Upper lobe of left lung (tissue), 6 donors: ENCODE measurements around the gene CCNA1. TPM values are rescaled to one million over a fixed set of nuclear protein-coding genes. Genes with fewer than 3 reads are reported as not detected.

ENCODE experiments used
- ATAC-seq, 2 donors: fragments of 200-7000 bp; cut with Tn5 transposase; one replicate each; pipeline ENCODE4 v1.9.1; 2022; ENCODE audit warnings: mild to moderate bottlenecking in 2 of 2, moderate library complexity in 2 of 2; ENCODE audit not compliant: low FRiP score in 2 of 2
- DNase-seq, 2 donors: peaks; one replicate each; pipeline ENCODE4 v3.0.0-alpha.2; 2019 to 2020
- H3K27ac ChIP-seq, 4 donors: fragments of 200-600 bp; sonication (generic); one replicate each; pipeline ENCODE4 v1.5.1; 2016 to 2019
- H3K27me3 ChIP-seq, 4 donors: fragments of 200-600 bp; sonication (generic); one replicate each; pipeline ENCODE4 v1.5.1; 2017 to 2019
- H3K36me3 ChIP-seq, 4 donors: fragments of 200-600 bp; sonication (generic); one replicate each; pipeline ENCODE4 v1.5.1; 2016 to 2019
- H3K4me1 ChIP-seq, 4 donors: fragments of 200-600 bp; sonication (generic); one replicate each; pipeline ENCODE4 v1.5.1; 2018 to 2019
- H3K4me3 ChIP-seq, 4 donors: fragments of 200-600 bp; sonication (generic); one replicate each; pipeline ENCODE4 v1.5.1; 2017 to 2019; ENCODE audit warnings: mild to moderate bottlenecking in 2 of 4, moderate library complexity in 1 of 4
- H3K9me3 ChIP-seq, 4 donors: fragments of 200-600 bp; sonication (generic); one replicate each; pipeline ENCODE4 v1.5.1; 2018 to 2019
- EP300 ChIP-seq, 4 donors: sonication (generic); formaldehyde crosslinking; IDR thresholded peaks; one replicate each; pipeline ENCODE4 v1.5.1; 2017; ENCODE audit warnings: antibody characterized with exemption in 4 of 4, control low read depth in 2 of 4
- POLR2A ChIP-seq, 4 donors: fragments of 450-650 bp; IDR thresholded peaks; one replicate each; pipeline ENCODE4 v1.5.1; 2016 to 2017; ENCODE audit warnings: antibody characterized with exemption in 4 of 4, mild to moderate bottlenecking in 2 of 4
- POLR2AphosphoS5 ChIP-seq, 2 donors: sonication (generic); formaldehyde crosslinking; IDR thresholded peaks; one replicate each; pipeline ENCODE4 v1.5.1; 2017; ENCODE audit warnings: antibody characterized with exemption in 2 of 2
- WGBS, 2 donors: methylation state at CpG; one replicate each; pipeline ENCODE4 v1.1.5; 2017 to 2018; 5-methylcytosine and 5-hydroxymethylcytosine counted together
- total RNA-seq, 6 donors: library from RNA; depleted of rRNA in 4 of 6; stranded (reverse); fragments of >200 nt in 4 of 6; gene quantifications; one replicate each; pipeline versions ENCODE4 v1.1.0 to v1.2.1, GENCODE V29; 2016 to 2021
- TF ChIP-seq, protein P1 (sequence below), 6 experiments: fragments of 450-650 bp in 4 of 6; fragments of 200-600 bp in 2 of 6; sonication (generic) in 2 of 6; IDR thresholded peaks; one replicate each; pipeline ENCODE4 v1.5.1; 2016 to 2019; ENCODE audit warnings: antibody characterized with exemption in 6 of 6
- donor health status: DM: no; HTN: no; CAD: no; lungs with moderate emphysema.
- donor health status: DM: no; HTN: yes; CAD: no; lungs with severe emphysema.

Gene CCNA1
- total RNA-seq, 6 donors from 2014 or later, result 0.31 to 2.4 (median 1.7) TPM; not detected in 2

DNA sequence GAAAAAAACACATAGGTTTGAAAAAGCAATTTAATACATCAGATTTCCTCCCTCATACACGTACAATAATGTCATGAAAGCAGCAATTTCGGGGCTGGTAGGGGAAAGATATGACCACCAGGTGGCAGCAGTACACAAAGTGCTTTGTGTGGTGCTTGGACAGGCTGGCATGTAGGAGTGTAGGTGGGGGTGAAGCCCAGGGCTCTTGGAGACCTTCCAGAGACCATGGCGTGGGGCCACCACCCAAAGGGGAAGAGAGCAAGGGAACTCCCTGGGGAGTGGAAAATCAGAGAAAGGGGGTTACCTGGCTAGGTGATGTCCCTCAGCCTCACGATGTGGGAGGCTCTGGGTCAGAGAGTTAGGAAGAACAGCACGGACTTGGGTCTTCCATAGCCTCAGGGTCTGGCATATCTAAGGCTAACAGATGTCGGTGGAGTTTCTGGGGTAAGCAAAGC lies 11.8 kb upstream of the CCNA1 start:
- H3K4me1 ChIP-seq, result peaks cover 0 to 6% (median 0%) of the 10 kb centered on the region in 4 donors
- TF ChIP-seq POLR2A (IDR thresholded peaks at IDR 0.05), result no peak
- TF ChIP-seq, protein P1, sequence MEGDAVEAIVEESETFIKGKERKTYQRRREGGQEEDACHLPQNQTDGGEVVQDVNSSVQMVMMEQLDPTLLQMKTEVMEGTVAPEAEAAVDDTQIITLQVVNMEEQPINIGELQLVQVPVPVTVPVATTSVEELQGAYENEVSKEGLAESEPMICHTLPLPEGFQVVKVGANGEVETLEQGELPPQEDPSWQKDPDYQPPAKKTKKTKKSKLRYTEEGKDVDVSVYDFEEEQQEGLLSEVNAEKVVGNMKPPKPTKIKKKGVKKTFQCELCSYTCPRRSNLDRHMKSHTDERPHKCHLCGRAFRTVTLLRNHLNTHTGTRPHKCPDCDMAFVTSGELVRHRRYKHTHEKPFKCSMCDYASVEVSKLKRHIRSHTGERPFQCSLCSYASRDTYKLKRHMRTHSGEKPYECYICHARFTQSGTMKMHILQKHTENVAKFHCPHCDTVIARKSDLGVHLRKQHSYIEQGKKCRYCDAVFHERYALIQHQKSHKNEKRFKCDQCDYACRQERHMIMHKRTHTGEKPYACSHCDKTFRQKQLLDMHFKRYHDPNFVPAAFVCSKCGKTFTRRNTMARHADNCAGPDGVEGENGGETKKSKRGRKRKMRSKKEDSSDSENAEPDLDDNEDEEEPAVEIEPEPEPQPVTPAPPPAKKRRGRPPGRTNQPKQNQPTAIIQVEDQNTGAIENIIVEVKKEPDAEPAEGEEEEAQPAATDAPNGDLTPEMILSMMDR (IDR thresholded peaks at IDR 0.05), result peak; percentile 40 to 75 (median 66)
- no peak overlapping the region for H3K4me3 ChIP-seq
- DNase-seq (peak in 1 of 2 donors; percentile 63), ATAC-seq (peak; percentile 84 to 92)
- H3K27ac ChIP-seq, result no peak overlapping the region
- 34 to 35% methylated on average over 6 of the region's 6 CpGs for WGBS, 2 donors
- peaks cover 0 to 3% (median under 1%) of the 10 kb centered on the region in 4 donors for H3K9me3 ChIP-seq
- H3K27me3 ChIP-seq, result no peaks in the 10 kb centered on the region
- H3K36me3 ChIP-seq, result no peaks in the 10 kb centered on the region

DNA sequence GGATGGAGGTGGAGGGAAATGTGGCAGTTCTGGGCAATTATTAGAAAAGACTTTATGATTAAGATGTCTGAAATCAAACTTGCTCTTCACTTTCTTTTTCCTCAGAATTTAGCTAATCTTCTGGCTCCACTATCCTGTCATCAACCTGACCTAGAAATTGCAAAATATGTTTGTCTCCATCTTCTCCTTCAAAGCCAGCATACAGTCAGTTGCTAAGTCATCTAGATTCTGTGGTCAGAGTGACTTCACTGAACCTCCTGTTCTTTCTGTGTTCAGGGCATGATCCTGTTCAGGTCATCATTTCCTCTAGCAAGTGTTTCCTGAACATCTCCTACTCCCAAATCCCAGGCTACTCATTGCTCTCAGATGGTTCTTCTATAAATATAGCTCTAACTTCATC lies 10.8 kb upstream of the CCNA1 start:
- Histone ChIP-seq H3K27me3 (no peaks in the 10 kb centered on the region), H3K9me3 (peaks cover 0 to 3% (median 2%) of the 10 kb centered on the region in 4 donors), H3K4me3 (no peak overlapping the region), H3K27ac (no peak overlapping the region), H3K36me3 (no peaks in the 10 kb centered on the region), H3K4me1 (peaks cover 0 to 6% (median 0%) of the 10 kb centered on the region in 4 donors)
- TF ChIP-seq EP300 (IDR thresholded peaks at IDR 0.05) (no peak), POLR2AphosphoS5 (IDR thresholded peaks at IDR 0.05) (no peak), POLR2A (IDR thresholded peaks at IDR 0.05) (no peak)
- TF ChIP-seq, protein P1 (IDR thresholded peaks at IDR 0.05), result no peak
- ATAC-seq (peak in 1 of 2 donors; percentile 27), DNase-seq (no peak)

DNA sequence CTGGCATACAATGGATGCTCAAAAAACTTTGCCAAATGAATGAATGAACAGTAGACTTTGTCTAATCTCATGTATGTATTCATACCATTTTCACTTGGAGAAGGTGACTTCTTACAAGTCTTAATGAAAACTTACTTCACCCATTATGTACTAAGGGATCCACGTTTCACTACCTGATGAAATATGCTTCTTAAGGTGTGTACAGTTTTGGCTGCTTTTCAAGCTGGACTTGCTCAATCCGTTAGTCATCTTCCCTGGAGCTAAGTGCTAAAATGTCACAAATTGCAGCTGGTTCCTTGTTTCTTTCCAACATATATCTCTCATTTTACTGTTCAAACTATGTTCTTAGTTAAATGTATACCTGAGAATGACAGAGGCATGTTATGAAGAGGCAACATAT lies 4.2 kb upstream of the CCNA1 start:
- Histone ChIP-seq H3K27ac (no peak overlapping the region), H3K4me1 (peaks cover 17 to 29% (median 25%) of the 10 kb centered on the region in 4 donors), H3K9me3 (peaks cover 0 to 3% (median 2%) of the 10 kb centered on the region in 4 donors), H3K4me3 (no peak overlapping the region), H3K36me3 (no peaks in the 10 kb centered on the region), H3K27me3 (peaks cover 3 to 27% (median 9%) of the 10 kb centered on the region in 4 donors)
- TF ChIP-seq, protein P1 (IDR thresholded peaks at IDR 0.05), result no peak
- no peak for TF ChIP-seq EP300 (IDR thresholded peaks at IDR 0.05)
- peak in 1 of 2 donors; percentile 28 for DNase-seq
- ATAC-seq, result no peak
- 44 to 55% methylated on average over 2 of the region's 2 CpGs for WGBS, 2 donors

DNA sequence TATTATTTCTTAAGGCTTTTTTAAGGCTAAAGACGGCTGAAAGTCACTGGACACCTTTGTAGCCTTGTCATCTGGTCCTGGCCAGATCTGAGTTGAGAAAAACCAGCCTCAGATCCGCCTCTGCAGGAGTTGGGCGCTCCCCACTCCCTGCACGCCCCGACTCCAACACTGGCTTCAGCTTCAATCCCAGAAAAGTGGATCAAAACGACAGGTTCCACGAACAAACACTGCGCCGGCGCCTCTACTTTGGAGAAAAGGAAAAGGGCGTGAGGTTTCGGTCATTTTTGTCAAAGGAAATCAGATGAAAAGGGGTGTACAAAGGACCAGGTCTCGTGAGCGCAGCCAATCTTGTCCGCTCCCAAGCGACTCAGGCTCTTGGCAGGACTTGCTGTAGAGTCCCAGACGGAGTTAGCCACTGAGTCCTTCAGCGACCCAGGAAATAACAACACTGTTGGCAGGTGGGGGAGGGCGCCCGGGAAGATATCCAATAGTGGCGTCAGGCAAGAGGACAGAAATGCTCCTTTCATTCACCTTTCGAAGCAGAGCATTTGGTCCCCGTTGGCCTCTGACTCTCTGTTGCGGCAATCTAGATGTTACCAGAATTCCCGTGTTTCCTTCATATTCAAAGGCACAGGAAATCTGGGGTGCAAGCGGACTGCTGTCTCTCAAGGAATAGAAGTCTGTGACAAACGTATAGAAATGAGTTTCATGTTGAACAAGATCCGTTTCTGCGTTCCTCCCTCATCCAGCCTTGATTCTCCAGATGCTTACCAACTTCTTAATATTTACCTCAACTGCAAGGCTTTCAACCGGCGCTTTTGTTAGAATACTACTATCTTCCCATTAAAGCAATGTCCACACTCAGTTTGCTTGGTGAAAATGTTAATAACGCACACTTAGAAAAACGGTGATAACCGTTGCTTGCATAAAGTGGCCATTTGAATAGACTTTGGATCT lies 1.8 kb upstream of the CCNA1 start:
- 8 to 10% methylated on average over 34 of the region's 34 CpGs for WGBS, 2 donors
- H3K4me1 ChIP-seq, result peaks cover 17 to 29% (median 25%) of the 10 kb centered on the region in 4 donors
- TF ChIP-seq POLR2AphosphoS5 (IDR thresholded peaks at IDR 0.05) (no peak), POLR2A (IDR thresholded peaks at IDR 0.05) (no peak), EP300 (IDR thresholded peaks at IDR 0.05) (no peak)
- TF ChIP-seq, protein P1 (IDR thresholded peaks at IDR 0.05), result no peak
- no peaks in the 10 kb centered on the region for H3K36me3 ChIP-seq
- ATAC-seq (no peak), DNase-seq (peak in 1 of 2 donors; percentile 40)
- peaks cover 0 to under 1% (median 0%) of the 10 kb centered on the region in 4 donors for H3K9me3 ChIP-seq
- H3K27me3 ChIP-seq, result peaks cover 3 to 27% (median 9%) of the 10 kb centered on the region in 4 donors
- H3K27ac ChIP-seq, result no peak overlapping the region
- H3K4me3 ChIP-seq, result peak overlapping the region in 1 of 4 donors; percentile 55
